T follicular helper cell (primary cell): ENCODE measurements around the gene MISP3.

Experiments used
- DNase-seq: peaks from one replicate; pipeline ENCODE4 v3.0.0-alpha.2; 2020; ENCODE audit warnings: low read depth

The MISP3 gene

DNA sequence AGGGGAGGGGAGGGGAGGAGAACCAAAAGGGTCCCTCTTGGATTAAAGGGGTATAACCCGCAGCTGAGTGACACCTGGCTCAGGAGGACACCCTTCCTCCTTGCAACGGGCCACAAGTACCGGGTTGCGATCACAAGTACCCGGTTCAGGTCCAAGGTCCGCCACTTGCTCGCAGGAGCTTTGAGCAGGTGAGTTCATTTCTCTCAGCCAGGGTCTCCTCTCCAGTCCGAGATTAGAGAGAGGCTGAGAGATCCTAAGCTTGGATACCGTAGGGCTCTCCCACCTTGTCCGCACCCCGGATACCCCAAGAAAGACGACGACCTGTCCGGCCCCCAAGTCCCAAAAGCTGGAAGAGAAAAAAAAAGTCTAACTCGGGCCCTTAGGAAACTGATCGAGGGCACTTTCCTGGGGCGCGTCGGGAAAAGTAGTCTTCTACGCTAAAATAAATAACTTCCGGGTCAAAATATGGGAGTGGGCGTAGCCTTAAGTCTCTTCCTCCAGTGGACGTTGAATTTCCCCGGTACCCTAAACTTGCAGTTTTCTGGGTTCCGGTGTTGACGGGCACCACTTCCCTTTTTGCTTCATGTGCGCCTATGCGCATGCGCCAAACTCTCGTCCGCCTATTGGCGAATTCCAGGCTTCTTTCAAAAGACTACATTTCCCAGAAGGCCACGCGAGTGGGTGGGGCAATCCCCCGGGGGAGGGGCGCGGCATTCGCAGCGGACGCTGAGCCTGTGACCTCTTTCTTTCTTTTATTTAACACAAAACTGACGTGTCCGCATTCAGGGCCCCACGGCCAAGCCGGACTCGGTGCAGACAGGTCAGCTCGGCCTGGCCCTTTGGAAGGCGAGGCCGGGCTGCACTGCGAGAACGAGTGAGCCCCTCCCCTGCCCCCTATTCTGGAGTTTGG lies 8.6 kb downstream of the MISP3 start:
- DNase-seq: peak; percentile 99

DNA sequence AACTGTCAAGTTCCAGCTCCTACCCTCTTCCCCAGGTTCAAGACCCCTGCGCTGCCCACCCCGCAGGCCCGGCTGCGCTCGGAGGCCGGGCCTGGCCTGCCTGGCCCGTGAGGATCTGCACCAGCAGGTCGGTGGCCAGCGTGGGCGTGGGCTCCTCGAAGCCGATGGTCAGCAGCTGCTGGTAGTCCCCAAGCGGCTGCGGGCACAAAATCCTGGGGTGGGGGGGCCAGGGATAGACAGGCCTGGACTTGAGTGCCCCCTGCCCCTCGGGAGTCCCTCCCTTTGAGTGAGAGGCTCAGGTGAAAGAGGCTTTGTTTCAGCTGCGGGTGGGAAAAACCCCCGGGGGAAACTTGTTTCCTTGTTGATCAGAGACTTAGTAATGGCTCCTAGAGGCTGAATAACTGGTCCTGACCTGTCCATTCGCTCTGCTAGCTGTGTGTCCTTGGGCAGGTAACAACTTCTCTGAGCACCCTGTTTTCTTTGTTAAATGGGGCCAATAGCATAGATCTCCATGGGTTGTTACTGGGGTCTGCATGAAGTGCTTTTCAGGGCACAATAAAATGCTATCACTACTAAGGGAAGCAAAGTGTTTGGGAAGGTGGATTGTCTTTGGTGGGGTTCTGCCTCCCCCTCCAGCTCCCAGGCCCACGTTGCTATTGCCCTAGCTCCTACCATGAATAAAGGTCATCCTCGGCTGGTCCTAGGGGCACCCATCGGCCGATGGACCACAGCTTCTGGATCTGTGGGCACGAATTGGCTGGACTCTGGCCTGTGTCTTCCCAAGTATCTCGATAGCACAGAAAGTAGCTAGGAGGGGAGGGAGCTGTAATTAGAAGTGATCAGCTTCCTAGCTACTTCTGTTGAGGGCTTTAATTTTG lies 9.4 kb downstream of the MISP3 start:
- DNase-seq: no peak

DNA sequence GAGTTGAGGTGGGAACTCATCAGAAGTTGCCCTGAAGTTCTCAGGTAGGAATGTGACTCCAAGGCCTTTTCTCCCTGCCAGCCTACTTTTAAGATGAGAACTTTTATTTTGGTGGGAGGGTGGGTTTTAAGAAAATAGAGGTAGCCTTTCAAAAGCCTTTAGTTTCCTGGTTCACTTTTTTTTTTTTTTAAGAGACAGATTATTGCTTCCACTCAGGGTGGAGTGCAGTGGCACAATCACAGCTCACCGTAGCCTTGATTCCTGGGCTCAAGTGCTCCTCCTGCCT lies 10.0 kb downstream of the MISP3 start:
- no peak for DNase-seq

DNA sequence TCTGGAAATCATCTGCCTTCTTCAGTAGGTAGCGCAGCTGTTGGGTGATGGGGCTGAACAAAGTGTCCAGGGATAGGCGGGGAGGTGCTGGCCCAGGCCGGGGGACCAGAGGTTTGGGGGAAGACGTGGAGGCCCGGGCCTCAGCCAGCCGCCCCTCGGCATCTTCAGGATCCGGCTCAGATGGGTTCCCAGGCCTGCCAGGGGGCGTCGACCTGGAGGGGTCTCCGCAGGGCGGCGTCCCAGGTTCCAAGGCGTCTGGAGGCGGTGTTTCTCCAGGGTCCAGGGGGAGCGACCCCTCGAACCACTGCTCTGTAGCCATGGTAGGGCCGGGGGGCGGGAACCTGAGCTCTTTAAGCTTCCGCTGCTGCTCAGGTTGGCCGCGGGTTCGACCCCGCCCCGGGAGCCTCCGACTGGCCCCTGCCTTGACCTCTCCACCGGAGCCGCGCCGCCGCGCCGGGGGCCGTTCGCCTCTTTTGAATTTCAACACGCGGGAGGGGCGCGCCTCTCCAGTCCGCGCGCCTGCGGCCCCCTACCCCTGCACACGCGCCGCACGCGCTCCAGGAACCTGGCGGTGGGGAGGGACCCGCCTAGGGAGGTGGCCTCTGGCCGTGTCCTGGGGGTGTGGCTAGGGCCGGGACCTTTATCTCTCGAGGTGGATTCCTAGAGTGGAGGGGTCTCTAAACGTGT lies 12.9 kb downstream of the MISP3 start, which contains the start of gene C19orf67:
Gene C19orf67, minus strand, starts transcription at position 475 of the 687 bp plus-strand sequence. Its CDS starts 156 bp downstream, at position 319.
- no peak for DNase-seq

DNA sequence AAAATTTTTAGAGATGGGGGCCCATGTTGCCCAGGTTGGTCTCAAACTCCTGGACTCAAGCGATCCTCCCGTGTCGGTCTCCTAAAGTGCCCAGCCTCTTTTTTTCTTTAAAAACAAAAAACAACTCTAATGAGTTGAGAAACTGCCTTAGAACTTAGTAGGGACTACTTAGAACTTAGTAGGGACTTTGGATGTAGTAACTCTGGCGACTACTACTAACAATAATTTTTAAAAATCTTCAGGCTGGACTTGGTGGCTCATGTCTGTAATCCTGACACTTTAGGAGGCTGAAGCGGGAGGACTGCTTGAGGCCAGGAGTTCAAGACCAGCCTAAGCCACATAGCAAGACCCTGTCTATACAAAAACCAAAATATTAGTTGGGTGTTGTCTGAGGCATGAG lies 13.5 kb downstream of the MISP3 start:
- no peak for DNase-seq

DNA sequence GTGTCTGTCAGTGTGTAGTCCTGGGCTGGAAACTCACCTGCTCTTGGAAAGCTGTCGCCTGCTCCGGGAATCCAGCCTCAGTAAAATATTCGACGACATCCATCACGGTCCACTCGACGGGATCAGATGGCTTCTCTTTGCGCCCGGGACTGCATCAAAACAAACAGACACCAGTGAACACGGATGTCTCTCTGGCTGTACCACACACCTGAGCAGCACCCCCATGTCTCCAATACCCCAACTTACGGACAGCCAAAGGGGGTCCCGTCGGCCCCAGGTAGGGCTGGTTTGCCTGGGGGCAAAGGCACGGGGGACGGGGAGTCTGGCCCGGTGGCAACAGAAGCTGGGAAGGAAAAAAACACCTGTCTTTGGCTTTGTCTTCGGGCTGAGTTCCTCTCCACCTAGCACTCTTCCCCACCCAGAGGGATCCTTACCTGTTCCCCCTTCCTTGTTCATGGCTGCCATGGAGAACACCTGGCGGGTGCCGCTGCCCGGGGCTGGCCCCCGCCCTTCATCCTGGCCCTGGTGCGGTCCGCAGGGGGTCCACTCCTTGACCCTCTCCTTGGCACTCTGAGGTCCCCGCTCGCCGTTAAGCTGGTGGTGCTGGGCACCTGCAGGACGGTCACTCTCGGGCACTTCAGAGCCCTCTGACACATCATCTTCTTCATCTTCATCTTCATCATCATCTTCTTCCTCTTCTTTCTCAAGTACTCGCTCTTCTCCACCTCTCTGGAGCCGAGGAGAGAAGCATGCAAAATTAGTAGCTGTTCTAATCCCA lies 16.2 kb downstream of the MISP3 start:
- DNase-seq: no peak

DNA sequence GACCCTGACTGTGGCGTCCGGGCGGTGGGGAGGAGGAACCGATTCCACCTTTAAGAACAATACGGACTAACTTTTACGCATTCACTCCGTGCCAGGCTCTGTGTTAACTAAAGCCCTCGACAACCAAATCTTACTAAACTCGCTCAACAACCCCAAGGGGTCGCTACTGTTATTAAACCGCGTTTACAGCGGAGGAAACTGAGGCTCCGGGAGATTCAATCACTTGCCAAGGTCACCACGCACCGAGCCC lies 16.8 kb downstream of the MISP3 start:
- no peak for DNase-seq

DNA sequence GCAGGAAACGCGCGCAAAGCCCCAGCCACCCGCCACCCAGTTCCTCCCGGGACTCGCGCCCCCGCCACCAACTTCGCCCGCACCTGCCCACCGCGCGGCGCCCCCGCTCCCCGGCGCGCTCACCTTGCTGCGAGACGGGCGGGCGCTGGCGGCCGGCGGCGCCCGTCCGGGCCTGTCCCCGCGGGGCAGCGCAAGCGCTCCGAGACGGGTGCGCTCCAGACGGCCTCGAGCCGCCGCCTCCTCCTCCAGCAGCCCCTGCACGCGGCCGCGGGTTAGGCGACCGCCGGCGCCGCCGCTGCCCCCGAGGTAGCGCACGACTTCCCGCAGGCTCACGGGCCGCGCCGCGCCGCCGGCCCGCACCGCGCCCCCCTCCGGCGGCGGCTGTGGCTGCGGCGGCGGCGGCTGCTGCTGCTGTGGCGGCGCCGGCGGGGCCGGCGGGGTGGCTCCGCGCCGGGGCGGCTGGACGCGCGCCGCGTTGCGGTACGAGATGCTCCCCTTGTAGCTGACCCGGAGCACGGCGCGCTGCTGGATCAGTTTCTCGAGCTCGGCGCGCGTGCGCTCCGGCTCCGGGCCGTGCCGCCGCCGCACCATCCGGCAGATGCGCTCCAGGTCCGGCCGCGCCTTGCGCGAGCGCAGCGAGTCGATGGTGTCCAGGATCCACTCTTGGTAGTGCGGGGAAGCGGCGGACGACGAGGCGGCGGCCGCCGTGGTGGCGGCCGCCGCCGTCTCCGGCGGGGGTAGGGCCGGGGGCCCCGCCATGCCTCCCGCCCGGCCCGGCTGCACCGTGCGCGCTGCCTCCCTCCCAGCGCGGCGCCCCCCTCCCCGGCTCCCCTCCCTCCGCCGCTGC lies 17.3 kb downstream of the MISP3 start:
- peak; percentile 38 for DNase-seq

DNA sequence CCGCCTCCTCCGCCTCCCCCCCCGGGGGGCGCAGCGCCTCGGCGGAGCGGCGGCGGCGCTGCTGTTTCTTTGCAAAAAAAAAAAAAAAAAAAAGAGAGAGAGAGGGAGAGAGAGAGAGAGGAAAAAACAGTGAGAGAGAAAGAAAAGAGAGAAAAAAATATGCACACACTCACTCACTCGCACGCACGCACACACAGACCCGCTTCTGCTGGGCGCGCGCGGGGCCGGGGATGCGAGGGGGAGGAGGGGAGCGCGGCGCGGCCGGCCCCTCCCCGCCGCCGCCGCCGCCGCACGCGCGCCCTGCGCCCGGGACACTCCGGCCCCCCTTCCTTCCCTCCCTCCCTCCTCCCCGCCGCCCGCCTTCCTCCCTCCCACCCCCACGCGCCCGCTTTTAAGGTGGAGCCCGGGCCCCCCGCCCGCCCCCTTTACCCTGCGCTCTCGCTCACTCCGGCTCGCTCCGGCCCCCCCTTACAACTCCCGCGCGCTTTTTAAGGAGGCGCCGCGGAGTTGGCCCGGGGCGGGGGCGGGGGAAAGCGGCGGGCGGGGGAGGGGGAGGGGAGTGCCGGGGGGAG lies 18.0 kb downstream of the MISP3 start, which contains the start of gene SAMD1:
Gene SAMD1, minus strand, starts transcription at position 243 of the 572 bp plus-strand sequence.
- peak; percentile 82 for DNase-seq

DNA sequence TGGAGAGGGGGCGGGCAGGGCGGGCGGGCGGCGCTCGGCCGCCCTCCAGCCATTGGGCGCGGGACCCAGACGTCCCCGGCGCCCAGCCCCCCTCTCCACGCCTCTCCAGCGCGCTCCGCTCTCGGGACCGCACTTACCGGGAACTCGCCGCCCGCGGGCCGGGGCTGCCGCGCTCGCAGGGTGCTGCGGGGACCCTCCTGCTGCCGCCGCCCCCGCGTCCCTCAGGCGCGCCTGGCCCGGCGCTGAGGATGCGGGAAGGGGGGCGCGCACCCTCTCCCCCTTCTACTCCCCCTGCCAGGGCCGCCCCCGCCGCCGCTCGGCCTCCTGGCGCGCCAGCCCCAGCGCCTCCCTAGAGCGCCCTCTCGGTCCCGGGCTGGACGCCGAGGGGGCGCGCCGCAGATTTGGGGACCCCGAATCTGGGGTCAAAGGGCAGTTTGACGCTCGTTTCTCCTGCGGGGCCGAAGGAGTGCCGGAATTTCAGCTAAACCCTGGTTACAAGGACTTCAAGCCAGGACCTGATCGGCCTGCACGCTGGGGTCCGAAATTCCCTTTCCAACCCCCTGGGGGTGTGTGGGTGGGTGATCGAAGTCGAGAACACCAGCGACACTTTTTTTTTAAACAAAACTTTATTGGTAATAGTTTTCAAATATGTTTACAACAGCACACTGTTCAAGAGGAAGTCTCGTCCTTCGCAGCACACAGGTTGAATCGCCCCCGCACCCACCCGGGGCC lies 18.7 kb downstream of the MISP3 start:
- peak; percentile 33 for DNase-seq

DNA sequence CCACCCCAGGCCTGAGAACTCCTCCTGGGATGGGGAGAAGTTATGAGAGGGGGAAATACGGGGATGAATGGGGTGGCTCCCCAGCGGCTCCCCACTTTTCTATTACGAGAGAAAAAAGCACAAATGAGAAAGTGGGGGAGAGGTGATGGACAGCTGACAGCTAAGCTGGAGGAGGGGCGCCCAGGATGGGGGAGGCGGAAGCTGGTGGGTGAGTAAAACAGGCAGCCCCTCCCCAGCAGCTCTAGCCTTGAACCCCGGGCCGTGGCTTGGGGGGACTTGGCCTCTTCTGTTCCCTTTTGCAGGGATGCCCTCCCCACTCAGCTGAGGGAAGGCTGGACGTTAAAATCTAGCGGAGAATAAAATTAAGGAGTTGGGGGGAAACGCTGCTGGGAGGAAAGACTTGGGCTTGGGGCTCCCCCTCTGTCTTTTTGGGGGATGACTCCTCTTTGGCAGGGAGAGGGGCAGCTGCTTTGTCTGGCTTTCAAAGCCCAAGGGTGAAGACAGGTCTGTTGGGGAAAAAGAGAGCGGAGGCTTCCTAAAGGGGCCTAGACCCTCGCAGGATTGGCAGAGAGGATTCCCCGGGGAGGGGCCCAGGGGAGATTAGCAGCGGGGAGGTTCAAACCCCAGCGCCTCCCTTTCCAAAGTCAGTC lies 19.4 kb downstream of the MISP3 start:
- no peak for DNase-seq

DNA sequence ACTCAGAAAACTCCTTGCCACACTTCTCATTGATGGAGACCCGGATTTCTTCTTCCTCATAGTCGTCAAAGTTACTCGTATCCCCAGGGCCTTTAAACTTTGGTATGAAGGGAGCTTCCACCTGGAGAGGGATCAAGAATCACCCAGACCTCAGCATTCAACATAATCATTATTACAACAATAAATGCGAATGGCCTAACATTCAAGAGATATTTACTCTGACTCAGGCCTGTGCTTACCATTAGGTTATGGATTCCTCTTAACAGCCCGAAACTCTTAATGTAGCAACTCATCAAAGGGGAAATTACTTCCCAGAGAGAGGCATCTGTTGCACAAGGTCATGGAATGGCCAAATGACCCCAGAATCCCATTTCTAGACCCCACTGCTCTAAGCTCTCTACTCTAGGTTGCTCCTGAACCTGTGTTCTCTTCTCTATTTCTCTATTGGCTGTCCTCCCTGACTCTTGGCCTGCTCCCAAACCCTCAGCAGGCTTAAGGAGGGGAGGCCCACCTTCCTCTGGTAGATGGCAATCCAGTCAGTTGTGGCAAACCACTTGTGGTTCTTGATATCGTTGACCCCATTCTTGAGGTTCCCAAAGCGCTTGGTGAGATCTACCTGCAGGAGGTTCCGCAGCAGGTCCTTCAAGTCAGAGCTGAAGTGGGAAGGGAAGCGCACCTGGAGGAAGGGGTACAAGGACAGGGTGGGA lies 20.7 kb downstream of the MISP3 start:
- no peak for DNase-seq

DNA sequence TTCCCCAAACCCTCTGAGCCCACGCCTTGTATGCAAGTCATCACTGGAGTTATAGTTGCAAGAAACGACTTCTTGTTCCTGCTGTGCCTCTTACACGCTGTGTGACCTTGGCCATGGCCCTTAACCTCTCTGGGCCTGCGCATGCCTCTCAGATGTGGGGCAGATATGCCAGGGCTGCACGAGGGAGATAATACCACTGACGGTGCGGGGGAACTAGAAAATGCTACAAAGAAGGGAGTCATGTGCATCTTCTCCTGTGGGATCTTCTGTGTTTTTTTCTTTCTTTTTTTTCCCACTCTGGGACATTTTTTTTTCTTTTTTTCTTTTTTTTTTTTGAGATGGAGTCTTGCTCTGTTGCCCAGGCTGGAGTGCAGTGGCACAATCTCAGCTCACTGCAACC lies 22.3 kb downstream of the MISP3 start:
- DNase-seq: no peak

DNA sequence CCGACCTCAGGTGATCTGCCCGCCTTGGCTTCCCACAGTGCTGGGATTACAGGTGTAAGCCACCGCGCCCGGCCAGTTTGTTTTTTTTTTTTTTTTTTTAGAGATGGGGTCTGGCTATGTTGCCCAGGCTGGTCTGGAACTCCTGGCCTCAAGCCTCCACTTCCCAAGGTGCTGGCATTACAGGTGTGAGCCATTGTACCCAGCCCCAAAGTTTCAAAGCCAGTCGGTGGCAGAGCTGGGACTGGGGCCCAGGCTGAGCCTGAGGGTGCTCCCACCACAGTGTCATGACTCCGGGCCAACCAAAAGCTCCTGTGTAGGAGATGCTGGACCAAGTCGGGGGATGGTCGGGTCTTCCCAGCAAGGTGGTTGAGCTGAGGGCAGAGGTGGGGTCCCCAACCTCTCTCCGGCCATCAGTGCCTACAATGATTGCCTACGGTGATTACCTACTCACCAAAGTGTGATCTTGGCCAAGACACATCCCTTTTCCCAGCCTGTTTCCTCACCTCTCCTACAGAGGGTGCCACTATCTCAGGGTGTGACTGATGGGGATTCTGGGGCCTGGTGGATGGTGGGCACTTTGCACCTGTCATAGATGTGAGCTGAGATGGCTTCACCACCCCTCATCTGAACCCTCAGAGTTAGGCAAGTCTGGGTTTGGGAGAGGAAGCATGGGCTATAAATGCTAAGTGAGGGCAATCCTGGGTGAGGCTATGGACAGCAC lies 23.8 kb downstream of the MISP3 start:
- no peak for DNase-seq

DNA sequence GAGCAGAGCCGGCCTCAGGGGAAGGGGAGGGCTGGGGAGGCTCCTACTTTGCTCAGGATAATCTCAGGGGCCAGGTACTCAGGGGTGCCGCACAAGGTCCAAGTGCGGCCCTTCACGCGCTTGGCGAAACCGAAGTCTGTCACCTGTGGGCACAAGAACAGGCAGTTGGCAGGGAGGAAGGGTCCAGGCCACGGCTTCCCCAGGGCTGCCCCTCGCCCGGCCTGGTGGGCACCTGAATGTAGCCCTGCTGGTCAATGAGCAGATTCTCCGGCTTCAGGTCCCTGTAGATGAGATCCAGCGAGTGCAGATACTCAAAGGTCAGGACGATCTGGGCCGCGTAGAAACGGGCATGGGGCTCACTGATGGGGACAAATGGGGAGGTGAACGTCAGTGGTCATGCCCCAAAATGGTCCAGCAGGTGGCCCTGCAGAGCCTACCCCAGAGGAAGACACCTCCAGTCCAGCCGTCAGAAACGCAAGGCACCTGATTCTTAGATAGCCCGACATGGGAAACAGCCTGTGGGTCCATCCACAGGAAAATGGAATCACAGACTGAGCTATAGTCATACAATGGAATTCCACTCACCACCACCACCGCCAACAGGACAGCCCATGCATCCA lies 25.1 kb downstream of the MISP3 start:
- no peak for DNase-seq

DNA sequence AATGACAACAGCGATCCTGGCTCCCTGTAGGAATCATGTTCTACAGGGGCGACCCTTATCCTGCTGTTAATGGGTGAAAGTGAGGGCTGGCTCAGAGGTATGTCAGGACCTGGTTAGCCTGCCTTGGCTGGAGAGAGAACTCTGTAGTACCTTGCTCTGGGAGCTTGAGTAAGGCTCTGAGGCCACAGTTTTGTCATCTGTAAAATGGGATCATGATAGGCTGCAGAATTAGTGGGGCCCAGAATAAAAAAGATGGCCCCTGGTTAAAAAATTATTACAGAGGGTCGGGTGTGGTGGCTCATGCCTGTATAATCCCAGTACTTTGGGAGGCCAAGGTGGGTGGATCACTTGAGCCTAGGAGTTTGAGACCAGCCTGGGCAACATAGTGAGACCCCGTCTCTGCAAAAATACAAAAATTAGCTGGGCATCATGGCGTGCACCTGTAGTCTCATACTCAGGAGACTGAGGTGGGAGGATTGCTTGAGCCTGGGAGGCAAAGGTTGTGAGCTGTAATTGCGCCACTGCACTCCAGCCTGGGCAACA lies 28.5 kb downstream of the MISP3 start:
- DNase-seq: no peak

DNA sequence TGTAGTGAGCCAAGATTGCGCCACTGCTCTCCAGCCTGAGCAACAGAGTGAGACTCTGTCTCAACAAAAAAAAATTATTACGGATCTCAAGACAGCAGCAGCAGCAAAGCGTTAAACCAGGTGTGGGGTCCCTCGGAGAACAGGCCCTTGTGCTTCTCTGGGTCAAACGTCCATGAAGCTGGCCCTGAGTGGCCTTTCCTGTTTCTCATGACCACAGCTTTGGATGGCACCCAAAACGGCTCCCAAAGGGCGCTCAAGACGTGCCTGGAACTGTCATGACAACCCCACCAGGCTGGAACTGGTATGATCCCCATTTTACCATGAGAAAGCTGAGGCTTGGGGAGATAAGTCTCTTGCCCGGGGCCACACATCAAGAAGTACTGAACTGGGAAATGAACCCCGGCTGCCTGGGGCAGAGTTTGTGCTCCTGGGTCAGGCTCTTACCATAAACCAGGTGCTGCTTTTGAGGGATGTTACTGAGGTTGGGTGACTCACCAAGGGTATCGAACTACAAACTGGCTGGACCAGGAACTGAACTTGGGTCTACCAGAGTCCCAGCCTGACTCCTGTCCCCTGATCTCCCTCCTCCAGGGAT lies 29.6 kb downstream of the MISP3 start:
- no peak for DNase-seq
